ENCODE results near the gene HPCAL1.

The HPCAL1 gene

DNA sequence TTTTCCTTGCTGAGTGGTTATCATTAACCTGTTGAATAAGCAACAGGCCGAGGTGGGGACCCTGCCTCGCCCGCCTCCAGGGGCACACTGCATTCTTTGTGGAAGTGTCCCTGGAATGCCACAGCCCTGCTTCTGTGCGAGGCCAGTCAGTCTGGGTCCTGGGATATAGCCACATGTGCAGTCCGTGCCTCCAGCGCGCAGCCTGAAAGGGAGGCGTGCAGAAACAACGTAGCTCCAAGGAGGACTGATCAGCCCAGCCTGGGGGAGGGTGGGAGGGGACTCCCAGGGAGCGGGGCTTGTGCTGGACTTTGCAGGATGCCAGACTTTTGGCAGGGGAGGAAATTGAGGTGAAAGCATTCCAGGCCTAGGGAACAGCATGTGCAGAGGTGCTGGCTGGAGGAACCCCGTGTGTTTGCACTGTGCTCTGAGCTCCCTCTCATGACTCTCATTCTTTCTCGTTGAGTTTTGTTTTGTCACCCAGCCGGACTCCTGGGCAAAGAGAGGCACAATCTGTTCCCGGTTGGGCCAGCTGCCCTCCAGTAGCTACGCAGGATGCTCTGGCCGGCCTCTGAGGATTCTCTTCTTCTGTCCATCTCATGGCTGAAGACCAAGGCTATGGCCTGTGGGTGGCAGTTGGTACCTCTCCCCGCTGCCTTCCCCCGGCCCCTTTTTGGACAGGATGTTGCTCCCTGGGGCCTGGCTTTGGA is 39.7 kb downstream of the HPCAL1 start:
- no peak overlapping the region for H3K27ac ChIP-seq
- CTCF ChIA-PET = no interaction called here
- DNase-seq (ENCODE audit: low spot score) = no peak
- POLR2A ChIA-PET (ENCODE audit: low non-redundant PET) = no interaction called here
- TF ChIP-seq, protein P1, sequence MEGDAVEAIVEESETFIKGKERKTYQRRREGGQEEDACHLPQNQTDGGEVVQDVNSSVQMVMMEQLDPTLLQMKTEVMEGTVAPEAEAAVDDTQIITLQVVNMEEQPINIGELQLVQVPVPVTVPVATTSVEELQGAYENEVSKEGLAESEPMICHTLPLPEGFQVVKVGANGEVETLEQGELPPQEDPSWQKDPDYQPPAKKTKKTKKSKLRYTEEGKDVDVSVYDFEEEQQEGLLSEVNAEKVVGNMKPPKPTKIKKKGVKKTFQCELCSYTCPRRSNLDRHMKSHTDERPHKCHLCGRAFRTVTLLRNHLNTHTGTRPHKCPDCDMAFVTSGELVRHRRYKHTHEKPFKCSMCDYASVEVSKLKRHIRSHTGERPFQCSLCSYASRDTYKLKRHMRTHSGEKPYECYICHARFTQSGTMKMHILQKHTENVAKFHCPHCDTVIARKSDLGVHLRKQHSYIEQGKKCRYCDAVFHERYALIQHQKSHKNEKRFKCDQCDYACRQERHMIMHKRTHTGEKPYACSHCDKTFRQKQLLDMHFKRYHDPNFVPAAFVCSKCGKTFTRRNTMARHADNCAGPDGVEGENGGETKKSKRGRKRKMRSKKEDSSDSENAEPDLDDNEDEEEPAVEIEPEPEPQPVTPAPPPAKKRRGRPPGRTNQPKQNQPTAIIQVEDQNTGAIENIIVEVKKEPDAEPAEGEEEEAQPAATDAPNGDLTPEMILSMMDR (conservative IDR thresholded peaks at IDR 0.05; ENCODE audit: low read depth) = no peak

DNA sequence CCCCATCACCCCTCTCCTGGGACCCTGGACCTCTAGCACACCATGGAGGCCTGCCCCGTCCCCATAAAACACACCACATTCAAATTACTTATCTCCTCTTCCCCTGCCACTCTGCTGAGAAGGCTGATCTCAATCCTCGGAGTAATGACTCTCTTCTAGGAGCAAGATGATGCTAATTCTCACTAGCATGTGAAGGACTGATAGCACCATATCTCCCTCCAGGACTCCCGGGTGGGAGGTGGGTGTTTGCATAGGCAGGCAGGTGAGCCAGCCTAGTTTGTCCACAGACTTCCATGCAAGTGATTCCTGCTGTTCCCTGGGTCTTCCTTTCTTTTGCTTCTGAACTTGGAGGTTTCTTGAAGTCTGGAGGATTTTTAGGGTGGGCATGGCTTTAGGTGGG is 40.5 kb downstream of the HPCAL1 start:
- CTCF ChIA-PET = no interaction called here
- POLR2A ChIA-PET (ENCODE audit: low non-redundant PET) = no interaction called here
- H3K27ac ChIP-seq = no peak overlapping the region

DNA sequence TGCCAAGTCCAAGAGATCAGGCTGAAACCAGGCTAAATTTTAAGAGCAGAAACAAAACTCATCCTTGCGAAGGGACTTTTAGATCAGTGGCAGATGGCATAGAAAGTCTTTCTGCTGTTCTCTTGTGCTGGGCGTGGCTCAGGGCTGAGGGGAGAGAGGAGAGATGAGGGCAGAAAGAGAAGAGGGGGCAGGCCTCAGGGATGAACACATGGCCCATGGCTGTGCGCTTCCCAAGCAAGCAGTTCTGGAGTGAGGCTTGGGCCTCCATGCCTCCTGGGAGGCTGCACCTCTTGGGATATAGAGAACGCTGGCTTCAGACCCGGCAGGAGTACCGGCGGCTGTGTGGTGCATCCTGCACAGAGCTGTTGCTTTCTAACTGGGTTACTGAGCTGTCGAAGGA is 41.0 kb downstream of the HPCAL1 start:
- ChIA-PET POLR2A (ENCODE audit: low non-redundant PET) (no interaction called here), CTCF (no interaction called here)
- no peak for DNase-seq (ENCODE audit: low spot score)
- TF ChIP-seq, protein P1 (conservative IDR thresholded peaks at IDR 0.05; ENCODE audit: low read depth) = no peak
- no peak overlapping the region for H3K27ac ChIP-seq

More for the DNA sequence above, 40.5 kb downstream of the HPCAL1 start:
- no peak for DNase-seq (ENCODE audit: low spot score)
- TF ChIP-seq, protein P1 (conservative IDR thresholded peaks at IDR 0.05; ENCODE audit: low read depth) = no peak

DNA sequence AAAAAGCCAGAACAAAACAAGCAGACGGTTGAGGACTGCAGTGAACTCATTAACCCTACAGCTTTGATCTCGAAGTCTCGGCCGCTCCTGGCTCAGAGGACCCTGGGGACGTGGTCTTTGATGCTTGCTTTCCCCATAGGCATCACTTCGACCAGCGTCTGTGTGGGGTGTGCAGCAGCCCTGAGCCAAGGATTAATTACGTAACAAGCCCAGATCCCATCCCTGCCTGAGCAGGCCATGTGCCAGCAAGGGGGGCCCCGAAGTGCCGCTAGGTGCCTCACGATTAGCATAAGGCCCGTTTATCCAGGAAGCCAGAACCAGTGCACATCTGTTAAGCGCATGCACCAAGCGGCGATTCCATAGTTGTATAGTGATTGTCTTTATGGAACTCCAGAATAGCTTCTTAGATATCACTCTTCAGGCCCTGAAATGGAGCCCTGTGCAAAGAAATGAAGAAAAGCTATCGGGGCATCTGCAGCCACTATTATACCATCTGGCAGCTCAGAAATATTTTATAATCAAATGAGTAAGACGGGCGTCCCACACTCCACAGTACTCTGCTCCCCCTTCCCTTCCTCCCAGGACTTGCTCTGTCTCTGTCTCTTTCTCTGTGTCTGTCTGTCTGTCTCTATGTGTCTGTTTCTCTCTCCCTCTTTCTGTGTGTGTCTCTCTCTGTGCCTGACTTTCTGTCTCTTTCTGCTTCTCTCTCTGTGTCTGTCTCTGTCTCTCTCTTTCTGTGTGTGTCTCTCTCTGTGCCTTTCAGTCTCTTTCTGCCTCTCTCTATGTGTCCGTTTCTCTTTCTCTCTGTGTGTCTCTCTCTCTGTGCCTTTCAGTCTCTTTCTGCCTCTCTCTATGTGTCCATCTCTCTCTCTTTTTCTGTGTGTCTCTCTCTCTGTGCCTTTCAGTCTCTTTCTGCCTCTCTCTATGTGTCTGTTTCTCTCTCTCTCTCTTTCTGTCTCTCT is 41.7 kb downstream of the HPCAL1 start:
- no peak overlapping the region for H3K27ac ChIP-seq
- TF ChIP-seq, protein P1 (conservative IDR thresholded peaks at IDR 0.05; ENCODE audit: low read depth) = no peak
- no peak for DNase-seq (ENCODE audit: low spot score)
- CTCF ChIA-PET = interaction anchor here (0.8 kb wide), 1 partner anchor 14 kb away, joined by 3 read pairs; no protein-coding TSS in a partner anchor
- POLR2A ChIA-PET (ENCODE audit: low non-redundant PET) = no interaction called here

DNA sequence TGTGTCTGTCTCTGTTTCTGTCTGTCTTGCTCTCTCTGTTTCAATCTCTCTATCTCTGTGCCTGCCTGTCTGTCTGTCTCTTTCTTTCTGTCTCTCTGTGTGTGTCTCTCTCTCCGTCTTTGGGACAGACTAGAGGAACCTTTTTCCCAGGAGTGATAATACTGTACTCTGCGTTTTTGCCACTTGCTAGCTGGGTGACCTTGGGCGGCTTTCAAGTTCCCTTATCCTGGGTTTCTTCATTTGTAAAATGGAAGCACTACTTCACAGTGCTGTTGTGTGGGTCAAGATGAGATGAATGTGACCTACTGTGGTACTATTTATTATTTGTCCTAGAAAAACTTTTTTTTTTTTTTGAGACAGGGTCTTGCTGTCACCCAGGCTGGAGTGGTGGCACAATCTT is 42.4 kb downstream of the HPCAL1 start:
- POLR2A ChIA-PET (ENCODE audit: low non-redundant PET) = no interaction called here
- no peak for DNase-seq (ENCODE audit: low spot score)
- TF ChIP-seq, protein P1 (conservative IDR thresholded peaks at IDR 0.05; ENCODE audit: low read depth) = no peak
- no peak overlapping the region for H3K27ac ChIP-seq
- CTCF ChIA-PET = no interaction called here

DNA sequence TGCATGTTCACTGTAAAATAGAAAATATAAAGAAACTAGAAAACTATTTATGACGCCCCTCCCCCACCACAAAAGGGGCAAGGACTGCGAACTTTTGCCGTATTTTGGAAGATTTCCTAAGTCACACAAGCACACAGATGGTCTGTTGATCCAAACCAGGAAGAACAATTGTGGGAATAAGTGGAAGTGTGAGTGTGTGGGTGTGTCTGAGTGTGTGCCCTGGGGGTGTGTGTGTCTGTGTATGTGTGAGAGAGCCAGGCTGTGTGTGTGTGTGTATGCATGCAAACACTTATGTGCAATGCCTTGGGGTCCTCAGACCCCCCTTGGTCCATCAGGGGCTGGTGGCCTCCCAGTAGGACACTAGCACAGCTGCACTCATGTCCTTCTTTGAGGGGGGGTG is 43.1 kb downstream of the HPCAL1 start:
- POLR2A ChIA-PET (ENCODE audit: low non-redundant PET) = no interaction called here
- DNase-seq (ENCODE audit: low spot score) = no peak
- TF ChIP-seq, protein P1 (conservative IDR thresholded peaks at IDR 0.05; ENCODE audit: low read depth) = no peak
- CTCF ChIA-PET = no interaction called here
- no peak overlapping the region for H3K27ac ChIP-seq
